ENCODE measurements around the gene DOCK2. TPM values are rescaled to one million over a fixed set of nuclear protein-coding genes. Genes with fewer than 3 reads are reported as not detected.

DOCK2 gene
- total RNA-seq, 2 donors from 2014 or later = 210 to 220 TPM

DNA sequence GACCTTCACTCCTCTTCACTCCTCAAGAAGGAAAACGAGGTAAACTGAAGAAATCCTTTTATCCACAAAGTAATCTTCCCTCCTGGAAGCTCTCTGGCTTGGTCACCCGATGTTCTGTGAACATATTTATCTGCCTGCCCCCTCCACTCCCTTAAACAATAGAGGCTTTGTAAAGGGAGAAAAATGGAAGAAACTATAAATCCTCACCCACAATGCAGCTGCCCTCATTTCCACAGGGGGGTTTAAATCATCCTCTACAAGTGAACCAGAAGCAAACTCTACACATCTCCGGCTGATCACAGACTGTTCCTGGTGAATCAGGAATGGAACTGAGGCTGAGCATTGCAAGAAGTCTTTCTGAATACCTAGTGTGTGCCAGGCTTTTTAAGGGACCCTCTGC, 336.0 kb downstream of the DOCK2 start:
- ATAC-seq = no peak
- no peak for DNase-seq (ENCODE audit: low spot score in 2 of 2)
- Mint-ChIP-seq H3K27ac (no peak overlapping the region), H3K9me3 (no peaks in the 10 kb centered on the region), H3K36me3 (no peaks in the 10 kb centered on the region)

GRCh38 chr5:169974121-169974770, 337.2 kb downstream of the DOCK2 start:
- Mint-ChIP-seq H3K27ac (no peak overlapping the region), H3K9me3 (no peaks in the 10 kb centered on the region), H3K36me3 (no peaks in the 10 kb centered on the region)
- no peak for DNase-seq (ENCODE audit: low spot score in 2 of 2)
- ATAC-seq = no peak

DNA sequence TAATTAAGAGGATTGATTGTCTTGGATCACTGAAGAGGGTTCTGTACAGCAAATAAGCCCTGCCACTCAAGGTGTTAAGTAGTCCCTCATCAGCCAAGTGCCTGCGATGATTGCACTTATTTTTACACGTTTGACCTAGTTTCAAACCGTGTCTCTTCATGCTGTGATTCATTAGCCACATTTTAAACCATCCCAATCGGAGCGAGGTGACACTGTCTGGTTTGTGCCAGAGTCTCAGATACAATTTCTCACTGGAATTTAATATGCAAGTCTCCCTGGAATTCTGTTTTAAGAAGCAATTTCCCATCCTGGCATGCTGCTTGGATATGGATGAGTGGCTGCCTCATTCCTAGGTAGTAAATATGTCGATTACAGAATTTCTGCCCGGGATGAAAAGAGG, 341.6 kb downstream of the DOCK2 start:
- H3K9me3 Mint-ChIP-seq = no peaks in the 10 kb centered on the region
- DNase-seq (ENCODE audit: low spot score in 2 of 2) = no peak
- peak overlapping the region in 1 of 2 donors; percentile 32 for H3K27ac Mint-ChIP-seq
- H3K36me3 Mint-ChIP-seq = peaks cover 0 to 9% of the 10 kb centered on the region in 2 donors
- ATAC-seq = no peak

DNA sequence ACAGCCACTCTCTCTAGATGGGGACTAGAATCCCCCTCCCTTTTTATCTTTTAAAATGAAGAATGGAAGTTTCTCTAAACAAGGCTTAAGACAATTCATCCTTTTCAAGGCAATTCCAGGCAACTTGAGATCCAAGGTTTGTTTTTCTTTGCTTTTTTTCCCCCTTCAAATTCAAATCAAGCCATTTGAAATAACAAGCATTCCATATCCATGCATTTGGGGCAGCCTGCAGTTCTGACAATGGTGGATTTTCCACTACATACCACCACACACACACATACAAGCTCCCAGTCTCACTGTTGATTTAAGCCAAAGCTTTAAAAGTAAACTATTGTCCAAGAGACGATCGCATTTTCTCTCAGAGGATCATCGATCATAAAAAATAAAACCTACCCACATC, 342.8 kb downstream of the DOCK2 start:
- no peaks in the 10 kb centered on the region for H3K9me3 Mint-ChIP-seq
- no peak overlapping the region for H3K27ac Mint-ChIP-seq
- ATAC-seq (no peak), DNase-seq (ENCODE audit: low spot score in 2 of 2) (no peak)
- H3K36me3 Mint-ChIP-seq = peaks cover 0 to 9% of the 10 kb centered on the region in 2 donors

- peak in 1 of 2 donors; percentile 39 for DNase-seq (ENCODE audit: low spot score in 2 of 2)
- no peak within 1 kb of the TSS for H3K27ac Mint-ChIP-seq
- H3K9me3 Mint-ChIP-seq = no peaks in the 10 kb centered on the region
- ATAC-seq = peak in 1 of 2 donors; percentile 40
- peaks cover 6 to 15% of the 10 kb centered on the region in 2 donors for H3K36me3 Mint-ChIP-seq
Observed at GRCh38 chr5:169980418-169981053, 343.5 kb downstream of the DOCK2 start, which contains the start of gene INSYN2B. Gene INSYN2B, minus strand, starts transcription at chr5:169980495. Its CDS starts 96,597 bp downstream, at chr5:169883898.

DNA sequence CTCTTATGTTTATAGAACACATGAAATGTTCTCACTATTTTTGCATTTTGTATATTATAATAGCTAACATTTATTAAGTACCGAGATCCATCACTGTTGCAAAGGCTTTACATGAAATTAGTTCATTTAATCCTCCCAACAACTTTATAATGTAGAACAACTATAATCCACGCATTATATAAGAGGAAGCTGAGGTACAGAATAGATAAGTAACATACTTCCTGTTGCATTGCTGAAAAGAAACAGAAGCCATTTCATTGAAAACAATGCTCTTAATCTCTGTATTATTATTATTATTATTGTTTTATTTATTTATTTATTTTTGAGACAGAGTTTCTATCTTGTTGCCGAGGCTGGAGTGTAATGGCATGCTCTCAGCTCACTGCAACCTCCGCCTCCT, 351.1 kb downstream of the DOCK2 start:
- ATAC-seq = no peak
- Mint-ChIP-seq H3K27ac (no peak overlapping the region), H3K9me3 (no peaks in the 10 kb centered on the region), H3K36me3 (peaks cover 11 to 18% of the 10 kb centered on the region in 2 donors)
- no peak for DNase-seq (ENCODE audit: low spot score in 2 of 2)

DNA sequence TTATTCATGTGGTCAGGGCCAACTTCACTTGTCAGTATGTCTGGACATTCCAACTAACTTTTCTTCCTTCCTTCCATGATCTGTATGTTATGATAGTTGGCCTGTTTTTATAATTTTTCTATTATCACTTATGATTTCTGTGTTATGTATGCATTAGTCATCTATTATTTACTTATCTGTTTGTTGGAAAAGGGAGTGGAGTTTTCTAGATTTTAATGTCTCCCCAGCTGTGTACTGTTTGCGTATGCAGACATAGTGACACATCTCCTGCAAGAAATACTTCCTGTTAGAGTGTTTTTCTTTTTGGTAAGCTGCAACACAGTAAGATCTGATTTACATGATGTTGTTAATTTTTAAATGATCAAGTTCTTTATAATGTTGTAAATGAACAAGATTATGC, 351.9 kb downstream of the DOCK2 start:
- peaks cover 11 to 17% of the 10 kb centered on the region in 2 donors for H3K36me3 Mint-ChIP-seq
- no peaks in the 10 kb centered on the region for H3K9me3 Mint-ChIP-seq
- peak overlapping the region in 1 of 2 donors; percentile 25 for H3K27ac Mint-ChIP-seq
- ATAC-seq = no peak
- no peak for DNase-seq (ENCODE audit: low spot score in 2 of 2)

DNA sequence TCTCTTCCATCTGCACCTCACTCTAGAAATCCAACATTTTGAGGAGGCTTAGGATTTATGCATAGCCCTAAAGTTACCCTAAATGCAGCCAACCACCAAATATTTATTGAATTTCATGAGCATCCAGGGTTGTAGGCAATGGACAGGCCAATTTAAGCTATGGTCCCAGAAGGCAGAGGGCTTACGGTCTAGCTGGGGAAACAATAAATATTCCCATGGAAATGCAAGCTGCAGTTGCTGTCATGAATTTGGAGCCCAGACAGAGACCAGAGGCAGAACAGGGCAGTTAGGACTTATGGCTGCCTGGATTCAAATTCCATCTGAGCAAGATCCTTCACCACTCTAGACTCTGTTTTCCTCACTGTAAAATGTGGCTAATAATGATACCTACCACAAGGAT, 352.3 kb downstream of the DOCK2 start:
- no peak overlapping the region for H3K27ac Mint-ChIP-seq
- peaks cover 11 to 20% of the 10 kb centered on the region in 2 donors for H3K36me3 Mint-ChIP-seq
- DNase-seq (ENCODE audit: low spot score in 2 of 2) = no peak
- H3K9me3 Mint-ChIP-seq = no peaks in the 10 kb centered on the region
- no peak for ATAC-seq

- Mint-ChIP-seq H3K27ac (no peak overlapping the region), H3K36me3 (peaks cover 8 to 20% of the 10 kb centered on the region in 2 donors), H3K9me3 (no peaks in the 10 kb centered on the region)
- no peak for DNase-seq (ENCODE audit: low spot score in 2 of 2)
- no peak for ATAC-seq
Observed at GRCh38 chr5:169991115-169991869, 354.2 kb downstream of the DOCK2 start.

GRCh38 chr5:169992789-169993484, 355.9 kb downstream of the DOCK2 start:
- no peaks in the 10 kb centered on the region for H3K9me3 Mint-ChIP-seq
- DNase-seq (ENCODE audit: low spot score in 2 of 2) = no peak
- H3K27ac Mint-ChIP-seq = no peak overlapping the region
- peaks cover 12 to 23% of the 10 kb centered on the region in 2 donors for H3K36me3 Mint-ChIP-seq
- no peak for ATAC-seq

GRCh38 chr5:169993485-169993790, 356.4 kb downstream of the DOCK2 start:
- no peak overlapping the region for H3K27ac Mint-ChIP-seq
- no peaks in the 10 kb centered on the region for H3K9me3 Mint-ChIP-seq
- H3K36me3 Mint-ChIP-seq = peaks cover 17 to 27% of the 10 kb centered on the region in 2 donors
- ATAC-seq = no peak
- DNase-seq (ENCODE audit: low spot score in 2 of 2) = no peak

DNA sequence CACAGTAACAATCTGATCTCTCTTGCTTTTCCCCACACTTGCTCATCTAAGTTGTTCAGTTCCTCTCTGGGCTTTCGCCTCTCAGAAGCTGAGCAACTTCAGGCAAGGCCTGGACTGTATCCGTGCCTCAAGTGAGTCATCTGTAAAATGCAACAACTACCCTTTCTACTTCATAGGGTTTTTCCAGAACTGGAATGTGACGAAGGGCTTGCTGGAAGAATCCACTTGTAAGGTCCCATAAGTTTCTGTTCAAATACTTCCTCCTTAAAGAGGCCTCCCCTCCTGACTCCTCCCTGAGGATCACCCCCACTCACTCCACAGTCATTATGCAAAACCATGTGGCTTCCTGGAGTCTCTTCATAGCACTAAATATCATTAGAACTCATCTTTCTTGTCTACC, 360.7 kb downstream of the DOCK2 start:
- ATAC-seq = no peak
- peaks cover 33 to 47% of the 10 kb centered on the region in 2 donors for H3K36me3 Mint-ChIP-seq
- H3K27ac Mint-ChIP-seq = peak overlapping the region; percentile 29 to 84
- H3K9me3 Mint-ChIP-seq = peaks cover 0 to 2% of the 10 kb centered on the region in 2 donors
- no peak for DNase-seq (ENCODE audit: low spot score in 2 of 2)

DNA sequence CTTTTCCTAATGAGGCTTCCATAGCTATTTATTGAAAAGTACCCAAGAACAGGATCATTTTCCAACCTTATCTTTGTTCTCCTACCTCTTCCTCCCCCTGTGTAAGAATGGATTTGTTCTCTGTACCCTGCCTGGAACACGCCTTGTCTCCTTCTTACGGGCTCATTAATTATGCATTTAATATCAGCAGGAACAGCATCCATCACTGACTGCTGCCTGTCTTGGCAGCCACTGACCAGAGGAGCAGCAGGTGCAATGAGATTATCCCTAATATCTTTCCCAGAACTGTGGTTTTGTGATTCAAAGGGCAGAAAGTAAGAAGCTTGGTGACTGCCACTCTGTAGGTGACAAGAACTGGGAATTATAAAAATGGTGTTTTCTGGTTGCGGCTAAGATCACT, 362.5 kb downstream of the DOCK2 start:
- no peak for ATAC-seq
- Mint-ChIP-seq H3K27ac (peak overlapping the region in 1 of 2 donors; percentile 31), H3K36me3 (peaks cover 38 to 60% of the 10 kb centered on the region in 2 donors), H3K9me3 (peaks cover 0 to 3% of the 10 kb centered on the region in 2 donors)
- no peak for DNase-seq (ENCODE audit: low spot score in 2 of 2)

GRCh38 chr5:170000155-170000554, 363.1 kb downstream of the DOCK2 start:
- H3K27ac Mint-ChIP-seq = no peak overlapping the region
- peaks cover 37 to 60% of the 10 kb centered on the region in 2 donors for H3K36me3 Mint-ChIP-seq
- no peak for ATAC-seq
- no peak for DNase-seq (ENCODE audit: low spot score in 2 of 2)
- peaks cover 0 to 3% of the 10 kb centered on the region in 2 donors for H3K9me3 Mint-ChIP-seq

- DNase-seq (ENCODE audit: low spot score in 2 of 2) (no peak), ATAC-seq (no peak)
- peaks cover 34 to 40% of the 10 kb centered on the region in 2 donors for H3K36me3 Mint-ChIP-seq
- peak overlapping the region in 1 of 2 donors; percentile 77 for H3K27ac Mint-ChIP-seq
- peaks cover 0 to 3% of the 10 kb centered on the region in 2 donors for H3K9me3 Mint-ChIP-seq
Observed at GRCh38 chr5:170006021-170006420, 368.9 kb downstream of the DOCK2 start.

- H3K9me3 Mint-ChIP-seq = no peaks in the 10 kb centered on the region
- peaks cover 12 to 21% of the 10 kb centered on the region in 2 donors for H3K36me3 Mint-ChIP-seq
- H3K27ac Mint-ChIP-seq = peak overlapping the region in 1 of 2 donors; percentile 48
- ATAC-seq (no peak), DNase-seq (ENCODE audit: low spot score in 2 of 2) (no peak)
Observed at GRCh38 chr5:170008376-170008775, 371.3 kb downstream of the DOCK2 start.

GRCh38 chr5:170010595-170010994, 373.5 kb downstream of the DOCK2 start:
- ATAC-seq = no peak
- no peak for DNase-seq (ENCODE audit: low spot score in 2 of 2)
- H3K36me3 Mint-ChIP-seq = peaks cover 5 to 16% of the 10 kb centered on the region in 2 donors

More at GRCh38 chr5:170010595-170010994, 373.5 kb downstream of the DOCK2 start:
- Mint-ChIP-seq H3K27ac (no peak overlapping the region), H3K9me3 (no peaks in the 10 kb centered on the region)

All from activated naive CD4-positive, alpha-beta T cell treated with anti-CD3 and anti-CD28 coated beads, Interleukin-2, amount 50 U/mL, for 72 hours (primary cell).